ENCODE data around the gene IL4R.

Gene IL4R

GRCh38 chr16:27316038-27316680 is 2.4 kb downstream of the IL4R start:
- DNase-seq (ENCODE audit: low read depth) = no peak
- no peak for TF ChIP-seq CTCF (IDR thresholded peaks at IDR 0.05; ENCODE audit: low read depth, low read length, missing control alignments)
- peak overlapping the region; percentile 91 for H3K4me3 ChIP-seq (ENCODE audit: low read depth, low read length)

- H3K4me3 ChIP-seq (ENCODE audit: low read depth, low read length) = no peak overlapping the region; the same call in 1 of the 2 replicates
- DNase-seq (ENCODE audit: low read depth) = no peak
- no peak for TF ChIP-seq CTCF (IDR thresholded peaks at IDR 0.05; ENCODE audit: low read depth, low read length, missing control alignments)
These were observed 3.5 kb downstream of the IL4R start for GRCh38 chr16:27317320-27317719.

DNA sequence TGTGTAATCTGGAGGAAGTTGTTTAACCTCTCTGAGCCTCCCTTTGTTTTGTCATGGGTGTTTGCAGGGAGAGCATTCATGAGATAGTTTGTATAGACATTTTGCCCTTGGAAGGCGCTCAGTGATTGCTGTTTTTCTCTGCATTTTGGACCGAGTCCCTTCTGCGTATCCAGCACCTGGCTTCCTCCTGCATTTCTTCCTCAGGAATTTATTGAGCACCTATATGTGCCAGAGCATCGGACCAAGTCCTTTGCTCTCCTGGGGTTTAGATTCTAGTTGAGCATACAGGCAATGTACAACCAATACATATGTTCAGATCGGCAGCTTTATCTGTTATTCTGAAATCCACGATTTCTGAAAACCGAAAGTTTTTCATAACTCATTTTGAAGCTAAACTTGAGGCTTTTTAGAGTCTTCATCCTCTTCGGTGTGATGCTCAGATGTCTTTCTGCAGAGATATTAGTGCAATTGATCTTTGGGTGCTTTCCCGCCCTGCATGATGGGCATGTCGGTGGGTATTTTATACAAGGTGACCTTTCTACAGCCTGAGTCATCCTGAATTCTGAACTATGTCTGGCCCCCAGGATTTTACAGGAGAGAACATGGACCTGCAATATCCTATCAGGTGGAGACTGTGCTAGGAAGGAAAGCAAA is 4.1 kb downstream of the IL4R start:
- TF ChIP-seq CTCF (IDR thresholded peaks at IDR 0.05; ENCODE audit: low read depth, low read length, missing control alignments) = no peak
- DNase-seq (ENCODE audit: low read depth) = no peak
- peak overlapping the region; percentile 22; the same call in 1 of the 2 replicates for H3K4me3 ChIP-seq (ENCODE audit: low read depth, low read length)

DNA sequence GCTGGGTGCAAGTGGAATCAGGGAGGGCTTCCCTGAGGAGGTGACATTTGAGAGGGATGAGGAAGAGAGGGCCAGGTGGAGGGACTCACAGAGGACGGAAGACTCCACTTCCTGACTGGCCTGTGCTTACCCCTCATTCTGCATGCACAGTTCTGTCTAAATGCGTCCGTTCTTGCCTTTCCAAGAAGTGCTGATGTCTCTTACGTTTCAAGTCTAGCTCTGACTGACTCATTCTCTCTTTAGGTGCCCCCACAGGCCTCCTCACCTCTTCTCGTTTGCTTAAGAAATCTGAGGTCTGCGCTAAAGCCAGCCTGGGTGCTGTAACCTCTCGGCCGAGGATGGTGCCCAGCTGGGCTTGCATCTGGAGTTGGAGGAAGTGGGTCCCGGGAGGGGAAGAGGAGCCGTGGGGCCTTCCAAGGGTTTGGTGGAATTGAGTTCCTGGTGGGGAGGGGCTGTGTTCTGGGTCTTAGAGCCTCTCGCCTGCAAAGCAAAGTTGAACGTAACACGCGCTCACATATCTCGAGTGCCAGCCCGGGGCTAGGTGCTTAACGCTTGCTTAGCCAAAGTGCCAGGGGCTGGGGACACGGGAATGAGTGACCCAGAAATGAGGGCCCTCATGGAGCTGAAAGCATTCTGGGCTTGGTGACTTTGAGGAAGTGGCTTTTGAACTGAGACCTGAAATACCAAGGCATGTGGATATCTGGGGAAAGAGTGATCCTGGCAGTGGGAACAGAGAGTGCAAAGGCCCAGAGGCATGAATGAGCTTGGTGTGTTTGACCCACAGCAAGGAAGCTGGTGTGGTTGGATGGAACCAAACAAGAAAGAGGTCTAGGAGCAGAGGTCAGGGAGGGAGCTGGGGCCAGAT is 4.8 kb downstream of the IL4R start:
- no peak for TF ChIP-seq CTCF (IDR thresholded peaks at IDR 0.05; ENCODE audit: low read depth, low read length, missing control alignments)
- peak; percentile 50 for DNase-seq (ENCODE audit: low read depth)
- H3K4me3 ChIP-seq (ENCODE audit: low read depth, low read length) = peak overlapping the region; percentile 22; the same call in 1 of the 2 replicates

GRCh38 chr16:27319257-27319965 is 5.6 kb downstream of the IL4R start:
- H3K4me3 ChIP-seq (ENCODE audit: low read depth, low read length) = no peak overlapping the region
- TF ChIP-seq CTCF (IDR thresholded peaks at IDR 0.05; ENCODE audit: low read depth, low read length, missing control alignments) = no peak
- DNase-seq (ENCODE audit: low read depth) = no peak

DNA sequence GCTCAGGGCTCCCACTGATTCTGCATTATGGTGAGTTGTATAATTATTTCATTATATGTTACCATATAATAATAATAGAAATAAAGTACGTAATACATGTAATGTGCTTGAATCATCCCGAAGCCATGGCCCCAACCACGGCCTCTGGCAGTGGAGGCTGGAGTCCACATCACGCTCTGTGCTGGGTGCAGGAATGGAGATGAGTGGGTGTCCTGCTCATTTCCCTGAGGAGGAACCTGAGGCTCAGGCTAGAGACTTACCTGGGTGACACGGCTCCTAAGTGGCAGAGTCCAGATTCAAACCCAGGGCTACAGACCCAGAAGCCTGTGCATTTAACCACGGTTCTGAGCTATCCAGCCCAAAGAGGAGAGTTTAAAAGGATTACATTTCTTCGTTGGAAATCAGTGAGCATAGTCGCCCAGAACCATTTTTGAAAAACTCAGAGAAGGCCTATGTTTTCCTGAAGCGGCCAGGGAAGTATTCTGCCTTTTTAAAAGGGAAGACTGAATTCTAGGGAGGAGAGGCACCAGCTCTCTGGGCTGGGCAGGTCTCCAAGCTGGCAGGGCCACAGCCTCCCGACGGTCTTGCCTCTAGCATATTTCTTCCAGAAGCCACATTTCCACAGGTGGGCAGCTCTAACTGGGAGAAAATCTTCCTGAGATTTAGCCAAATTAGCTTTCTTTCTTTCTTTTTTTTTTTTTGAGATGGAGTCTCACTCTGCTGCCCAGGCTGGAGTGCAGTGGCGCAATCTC is 6.7 kb downstream of the IL4R start:
- no peak for TF ChIP-seq CTCF (IDR thresholded peaks at IDR 0.05; ENCODE audit: low read depth, low read length, missing control alignments)
- DNase-seq (ENCODE audit: low read depth) = no peak
- H3K4me3 ChIP-seq (ENCODE audit: low read depth, low read length) = no peak overlapping the region
